Activated naive CD4-positive, alpha-beta T cell (primary cell): Measurements from ENCODE around the gene GPR25.
"Not testable (repeated sequence)": the region's sequence is repeated elsewhere in the genome, so short reads cannot be mapped to it uniquely, and the experiment has no call there.

Experiments
- DNase-seq, 4 experiments: peaks; one replicate each; lab custom pipeline; 2025; lab: John Stamatoyannopoulos, UW

Gene GPR25

GRCh38 chr1:200895443-200895789, 22.6 kb downstream of the GPR25 start:
- no peak for DNase-seq

- DNase-seq: no peak
These were observed 23.2 kb downstream of the GPR25 start for GRCh38 chr1:200895801-200896530.

- DNase-seq: no peak
These were observed 23.9 kb downstream of the GPR25 start for GRCh38 chr1:200896531-200897196.

GRCh38 chr1:200897259-200897658, 24.5 kb downstream of the GPR25 start:
- DNase-seq: no peak

- DNase-seq: no peak
These were observed 26.2 kb downstream of the GPR25 start for GRCh38 chr1:200899015-200899386.

GRCh38 chr1:200899451-200899915, 26.7 kb downstream of the GPR25 start:
- DNase-seq: no peak

GRCh38 chr1:200899954-200900867, 27.4 kb downstream of the GPR25 start:
- DNase-seq: no peak

GRCh38 chr1:200900877-200901276, 28.1 kb downstream of the GPR25 start:
- no peak for DNase-seq

GRCh38 chr1:200901350-200901749, 28.6 kb downstream of the GPR25 start:
- DNase-seq: no peak

GRCh38 chr1:200901796-200902444, 29.1 kb downstream of the GPR25 start:
- DNase-seq: no peak

- DNase-seq: no peak
These were observed 31.0 kb downstream of the GPR25 start for GRCh38 chr1:200903793-200904192.

- no peak for DNase-seq
These were observed 32.0 kb downstream of the GPR25 start for GRCh38 chr1:200904772-200905171.

- no peak for DNase-seq
These were observed 32.8 kb downstream of the GPR25 start for GRCh38 chr1:200905411-200906052.

GRCh38 chr1:200906491-200906890, 33.7 kb downstream of the GPR25 start:
- no peak for DNase-seq

GRCh38 chr1:200907611-200908097, 34.9 kb downstream of the GPR25 start:
- no peak for DNase-seq

- no peak for DNase-seq
These were observed 35.5 kb downstream of the GPR25 start for GRCh38 chr1:200908191-200908868.

GRCh38 chr1:200909071-200909470, 36.3 kb downstream of the GPR25 start:
- DNase-seq: no peak

GRCh38 chr1:200909757-200910239, 37.0 kb downstream of the GPR25 start:
- no peak for DNase-seq

- no peak for DNase-seq
These were observed 38.6 kb downstream of the GPR25 start for GRCh38 chr1:200911361-200911760.

- not testable (repeated sequence) for DNase-seq
These were observed 39.2 kb downstream of the GPR25 start for GRCh38 chr1:200911936-200912335.
